Neural progenitor cell (in vitro differentiated cells): ENCODE results near the gene USP31. TPM values are rescaled to one million over a fixed set of nuclear protein-coding genes. Genes with fewer than 3 reads are reported as not detected.
A peak's percentile ranks its signal among the peaks of the same experiment; 100 is the strongest.

Experiments used
- DNase-seq: peaks from one replicate; pipeline ENCODE4 v3.0.0-alpha.2; 2016; ENCODE audit warnings: low spot score
- H2AFZ ChIP-seq: fragments of 200-600 bp; sonication (generic); replicated peaks from 2 replicates; pipeline ENCODE4 v1.6.1; 2016; ENCODE audit warnings: antibody characterized with exemption
- H3F3A ChIP-seq: fragments of 200-600 bp; sonication (generic); 2 replicates; pipeline ENCODE4 v1.6.1; 2016; ENCODE audit warnings: antibody characterized with exemption, low read depth
- H3K27ac ChIP-seq: fragments of 200-600 bp; sonication (generic); 2 replicates; pipeline ENCODE4 v1.5.1; 2016; ENCODE audit warnings: mild to moderate bottlenecking
- H3K27me3 ChIP-seq: fragments of 200-600 bp; sonication (generic); 2 replicates; pipeline ENCODE4 v1.6.1; 2016; ENCODE audit warnings: mild to moderate bottlenecking, moderate library complexity
- H3K36me3 ChIP-seq: fragments of 200-600 bp; sonication (generic); 2 replicates; pipeline ENCODE4 v1.5.1; 2016
- H3K4me1 ChIP-seq: fragments of 200-600 bp; sonication (generic); 2 replicates; pipeline ENCODE4 v1.6.1; 2016; ENCODE audit warnings: mixed run types
- H3K4me2 ChIP-seq: fragments of 200-600 bp; sonication (generic); 2 replicates; pipeline ENCODE4 v1.6.1; 2016
- H3K4me3 ChIP-seq: fragments of 200-600 bp; sonication (generic); 2 replicates; pipeline ENCODE4 v1.5.1; 2016
- H3K79me2 ChIP-seq: fragments of 200-600 bp; sonication (generic); 2 replicates; pipeline ENCODE4 v1.6.1; 2016; ENCODE audit warnings: low read depth
- H3K9ac ChIP-seq: fragments of 200-600 bp; sonication (generic); 2 replicates; pipeline ENCODE4 v1.6.1; 2016
- H3K9me3 ChIP-seq: fragments of 200-600 bp; sonication (generic); 2 replicates; pipeline ENCODE4 v1.5.1; 2016; ENCODE audit warnings: low read depth
- H4K20me1 ChIP-seq: fragments of 200-600 bp; sonication (generic); 2 replicates; pipeline ENCODE4 v1.6.1; 2016; ENCODE audit warnings: low read depth
- H3K27ac Mint-ChIP-seq: 3 replicates; pipeline ENCODE4 v1.8.0; 2021; ENCODE audit warnings: mixed read lengths
- H3K27me3 Mint-ChIP-seq: 2 replicates; pipeline ENCODE4 v1.8.0; 2022; ENCODE audit warnings: low read depth, mild to moderate bottlenecking, inconsistent platforms, moderate library complexity, mixed read lengths; ENCODE audit not compliant: insufficient read depth
- H3K36me3 Mint-ChIP-seq: 3 replicates; pipeline ENCODE4 v1.8.0; 2021; ENCODE audit warnings: mixed read lengths
- H3K4me1 Mint-ChIP-seq: 3 replicates; pipeline ENCODE4 v1.8.0; 2021; ENCODE audit warnings: mixed read lengths
- H3K4me3 Mint-ChIP-seq: 3 replicates; pipeline ENCODE4 v1.8.0; 2021; ENCODE audit warnings: mild to moderate bottlenecking, moderate library complexity, mixed read lengths
- H3K9me3 Mint-ChIP-seq: 3 replicates; pipeline ENCODE4 v1.8.0; 2020; ENCODE audit warnings: mixed read lengths
- CTCF ChIP-seq: fragments of 200-600 bp; sonication (generic); IDR thresholded peaks from 2 replicates; pipeline ENCODE4 v1.5.1; 2017; ENCODE audit warnings: antibody characterized with exemption, mild to moderate bottlenecking
- EZH2 ChIP-seq: fragments of 200-600 bp; sonication (generic); IDR thresholded peaks from 2 replicates; pipeline ENCODE4 v1.6.1; 2017; ENCODE audit warnings: antibody characterized with exemption, mild to moderate bottlenecking, moderate library complexity
- EZH2phosphoT487 ChIP-seq: fragments of 200-600 bp; sonication (generic); IDR thresholded peaks from 2 replicates; pipeline ENCODE4 v1.6.1; 2017; ENCODE audit warnings: antibody characterized with exemption
- total RNA-seq: library from RNA; depleted of rRNA; stranded (reverse); fragments of >200 nt; gene quantifications from 2 replicates; pipeline ENCODE4 v1.2.3, GENCODE V29; 2015; ENCODE audit warnings: low replicate concordance

USP31 gene
- total RNA-seq, 1 donor from 2014 or later: 9.0 TPM

- peaks cover 23% of the 10 kb centered on the region for H3K27me3 ChIP-seq
- no peaks in the 10 kb centered on the region for H3K36me3 Mint-ChIP-seq
- no peaks in the 10 kb centered on the region for H3K9me3 Mint-ChIP-seq
- H3F3A ChIP-seq: peaks cover 11% of the 10 kb centered on the region
- DNase-seq: no peak
- H2AFZ ChIP-seq: no peak overlapping the region
- H3K27me3 Mint-ChIP-seq: peaks cover 12% of the 10 kb centered on the region
- no peak overlapping the region for H3K27ac Mint-ChIP-seq
- peak overlapping the region; percentile 99 for H3K4me3 Mint-ChIP-seq
- peak overlapping the region; percentile 98 for H3K4me2 ChIP-seq
- peak overlapping the region; percentile 88 for H3K4me3 ChIP-seq
- TF ChIP-seq CTCF (no peak), EZH2phosphoT487 (no peak), EZH2 (no peak)
- no peak overlapping the region for H3K9ac ChIP-seq
- H3K79me2 ChIP-seq: peaks cover 56% of the 10 kb centered on the region
- H3K4me1 Mint-ChIP-seq: peaks cover 31% of the 10 kb centered on the region
- H3K4me1 ChIP-seq: peaks cover 31% of the 10 kb centered on the region
- H4K20me1 ChIP-seq: peaks cover 54% of the 10 kb centered on the region
- no peaks in the 10 kb centered on the region for H3K36me3 ChIP-seq
- H3K9me3 ChIP-seq: no peaks in the 10 kb centered on the region
- H3K27ac ChIP-seq: no peak overlapping the region
Observed at GRCh38 chr16:23148166-23148512, 1.1 kb downstream of the USP31 start.

GRCh38 chr16:23147666-23148065 is 1.6 kb downstream of the USP31 start:
- Mint-ChIP-seq H3K9me3 (no peaks in the 10 kb centered on the region), H3K27ac (no peak overlapping the region), H3K4me3 (peak overlapping the region; percentile 99), H3K4me1 (peaks cover 31% of the 10 kb centered on the region), H3K27me3 (peaks cover 12% of the 10 kb centered on the region), H3K36me3 (no peaks in the 10 kb centered on the region)
- Histone ChIP-seq H3K4me1 (peaks cover 31% of the 10 kb centered on the region), H3F3A (peaks cover 11% of the 10 kb centered on the region), H3K9ac (no peak overlapping the region), H3K27ac (no peak overlapping the region), H3K27me3 (peaks cover 23% of the 10 kb centered on the region), H2AFZ (no peak overlapping the region), H3K9me3 (no peaks in the 10 kb centered on the region), H3K36me3 (no peaks in the 10 kb centered on the region), H3K4me2 (peak overlapping the region; percentile 98), H3K79me2 (peaks cover 61% of the 10 kb centered on the region), H3K4me3 (peak overlapping the region; percentile 88), H4K20me1 (peaks cover 59% of the 10 kb centered on the region)
- TF ChIP-seq EZH2 (no peak), EZH2phosphoT487 (no peak), CTCF (no peak)
- no peak for DNase-seq

- Histone ChIP-seq H2AFZ (no peak overlapping the region), H3K4me3 (no peak overlapping the region), H3K4me2 (peak overlapping the region; percentile 98), H3F3A (peaks cover 11% of the 10 kb centered on the region), H3K27me3 (peaks cover 23% of the 10 kb centered on the region), H3K9ac (no peak overlapping the region), H3K4me1 (peaks cover 31% of the 10 kb centered on the region), H3K36me3 (no peaks in the 10 kb centered on the region), H3K27ac (no peak overlapping the region), H3K79me2 (peaks cover 67% of the 10 kb centered on the region), H3K9me3 (no peaks in the 10 kb centered on the region), H4K20me1 (peaks cover 65% of the 10 kb centered on the region)
- H3K9me3 Mint-ChIP-seq: no peaks in the 10 kb centered on the region
- no peak for DNase-seq
- no peaks in the 10 kb centered on the region for H3K36me3 Mint-ChIP-seq
- peaks cover 31% of the 10 kb centered on the region for H3K4me1 Mint-ChIP-seq
- no peak for TF ChIP-seq EZH2
- TF ChIP-seq CTCF: no peak
- no peak for TF ChIP-seq EZH2phosphoT487
- peak overlapping the region; percentile 50 for H3K4me3 Mint-ChIP-seq
- no peak overlapping the region for H3K27ac Mint-ChIP-seq
- peaks cover 12% of the 10 kb centered on the region for H3K27me3 Mint-ChIP-seq
Observed at GRCh38 chr16:23146877-23147601, 2.2 kb downstream of the USP31 start.
